H9 (cell line): ENCODE measurements around the gene EMX2. TPM values are rescaled to one million over a fixed set of nuclear protein-coding genes. Genes with fewer than 3 reads are reported as not detected.

Source experiments
- DNase-seq: peaks from one replicate; pipeline ENCODE4 v3.0.0-alpha.2; 2017
- H2AFZ ChIP-seq: one replicate; pipeline ENCODE4 v1.6.1; 2013; ENCODE audit warnings: mild to moderate bottlenecking, low read length, control low read depth, moderate library complexity
- H2AK5ac ChIP-seq: 2 replicates; pipeline ENCODE4 v1.6.1; 2013; ENCODE audit warnings: low read length, control low read depth, mixed read lengths; ENCODE audit not compliant: insufficient read length
- H2BK120ac ChIP-seq: one replicate; pipeline ENCODE4 v1.6.1; 2013; ENCODE audit warnings: low read depth, mild to moderate bottlenecking, low read length, control low read depth, inconsistent platforms; ENCODE audit not compliant: poor library complexity, severe bottlenecking
- H2BK12ac ChIP-seq: 2 replicates; pipeline ENCODE4 v1.6.1; 2013; ENCODE audit warnings: low read length, control low read depth, mixed read lengths, low read depth; ENCODE audit not compliant: insufficient read length
- H2BK15ac ChIP-seq: 2 replicates; pipeline ENCODE4 v1.6.1; 2013; ENCODE audit warnings: low read depth, low read length, control low read depth
- H2BK20ac ChIP-seq: one replicate; pipeline ENCODE4 v1.6.1; 2013; ENCODE audit warnings: low read depth, mild to moderate bottlenecking, low read length, control low read depth, inconsistent platforms; ENCODE audit not compliant: poor library complexity, severe bottlenecking
- H2BK5ac ChIP-seq: 2 replicates; pipeline ENCODE4 v1.6.1; 2013; ENCODE audit warnings: low read length, control low read depth, mixed read lengths; ENCODE audit not compliant: insufficient read length
- H3K14ac ChIP-seq: 2 replicates; pipeline ENCODE4 v1.6.1; 2013; ENCODE audit warnings: low read length, control low read depth; ENCODE audit not compliant: insufficient read depth
- H3K18ac ChIP-seq: 2 replicates; pipeline ENCODE4 v1.6.1; 2013; ENCODE audit warnings: low read depth, mild to moderate bottlenecking, mixed read lengths, low read length, control low read depth; ENCODE audit not compliant: insufficient read length
- H3K23ac ChIP-seq: 2 replicates; pipeline ENCODE4 v1.6.1; 2013; ENCODE audit warnings: low read length, control low read depth, mixed read lengths, low read depth; ENCODE audit not compliant: insufficient read length
- H3K23me2 ChIP-seq: 2 replicates; pipeline ENCODE4 v1.6.1; 2013; ENCODE audit warnings: low read depth, mild to moderate bottlenecking, mixed read lengths, low read length, control low read depth; ENCODE audit not compliant: insufficient read length, poor library complexity, severe bottlenecking
- H3K27ac ChIP-seq: 2 replicates; pipeline ENCODE4 v1.5.1; 2013; ENCODE audit warnings: low read length, control low read depth, mixed read lengths, low read depth; ENCODE audit not compliant: insufficient read length
- H3K27me3 ChIP-seq: 2 replicates; pipeline ENCODE4 v1.6.1; 2013; ENCODE audit warnings: low read length, control low read depth, inconsistent platforms; ENCODE audit not compliant: insufficient read depth
- H3K4ac ChIP-seq: 2 replicates; pipeline ENCODE4 v1.6.1; 2013; ENCODE audit warnings: low read depth, mild to moderate bottlenecking, control low read depth, inconsistent platforms, low read length, moderate library complexity
- H3K4me1 ChIP-seq: 2 replicates; pipeline ENCODE4 v1.6.1; 2013; ENCODE audit warnings: low read length, control low read depth, inconsistent platforms; ENCODE audit not compliant: insufficient read depth
- H3K4me2 ChIP-seq: 2 replicates; pipeline ENCODE4 v1.6.1; 2013; ENCODE audit warnings: low read length, control low read depth, mixed read lengths; ENCODE audit not compliant: insufficient read length, insufficient read depth
- H3K56ac ChIP-seq: 2 replicates; pipeline ENCODE4 v1.6.1; 2013; ENCODE audit warnings: low read depth, mild to moderate bottlenecking, mixed read lengths, low read length, control low read depth; ENCODE audit not compliant: insufficient read length
- H3K79me1 ChIP-seq: 2 replicates; pipeline ENCODE4 v1.6.1; 2013; ENCODE audit warnings: low read depth, mild to moderate bottlenecking, moderate library complexity, low read length, control low read depth, inconsistent platforms; ENCODE audit not compliant: insufficient read depth, poor library complexity, severe bottlenecking
- H3K79me2 ChIP-seq: 2 replicates; pipeline ENCODE4 v1.6.1; 2013; ENCODE audit warnings: low read length, control low read depth, inconsistent platforms; ENCODE audit not compliant: insufficient read depth
- H3K9ac ChIP-seq: 2 replicates; pipeline ENCODE4 v1.6.1; 2013; ENCODE audit warnings: low read length, control low read depth, mixed read lengths; ENCODE audit not compliant: insufficient read length; ENCODE audit errors: extremely low read depth
- H3K9me3 ChIP-seq: one replicate; pipeline ENCODE4 v1.6.1; 2013; ENCODE audit warnings: low read depth, low read length, inconsistent platforms; ENCODE audit not compliant: control insufficient read depth
- H3T11ph ChIP-seq: one replicate; pipeline ENCODE4 v1.6.1; 2013; ENCODE audit warnings: mild to moderate bottlenecking, low read length, control low read depth, inconsistent platforms
- H4K20me1 ChIP-seq: one replicate; pipeline ENCODE4 v1.6.1; 2013; ENCODE audit not compliant: control insufficient read depth, insufficient read length, insufficient read depth
- H4K5ac ChIP-seq: 2 replicates; pipeline ENCODE4 v1.6.1; 2013; ENCODE audit warnings: low read depth, mild to moderate bottlenecking, mixed read lengths, low read length, control low read depth; ENCODE audit not compliant: insufficient read length
- H4K8ac ChIP-seq: replicated peaks from 2 replicates; pipeline ENCODE4 v1.6.1; 2013; ENCODE audit warnings: low read length, control low read depth, mixed read lengths, low read depth; ENCODE audit not compliant: insufficient read length
- H4K91ac ChIP-seq: 2 replicates; pipeline ENCODE4 v1.6.1; 2013; ENCODE audit warnings: low read depth, mild to moderate bottlenecking, moderate library complexity, mixed read lengths, low read length, control low read depth; ENCODE audit not compliant: insufficient read length
- H3K27ac Mint-ChIP-seq, 3 experiments: 2 replicates in 2 of 3; 3 replicates in 1 of 3; pipeline ENCODE4 v1.8.0; 2020 to 2021; ENCODE audit warnings: mixed read lengths in 3 of 3, mild to moderate bottlenecking in 1 of 3, moderate library complexity in 1 of 3
- H3K27me3 Mint-ChIP-seq: 2 replicates; pipeline ENCODE4 v1.8.0; 2021; ENCODE audit warnings: low read depth, mild to moderate bottlenecking, moderate library complexity, mixed read lengths
- H3K36me3 Mint-ChIP-seq, 3 experiments: 2 replicates in 2 of 3; 3 replicates in 1 of 3; pipeline ENCODE4 v1.8.0; 2020 to 2021; ENCODE audit warnings: low read depth in 3 of 3, mixed read lengths in 3 of 3; ENCODE audit not compliant: insufficient read depth in 1 of 3
- H3K4me1 Mint-ChIP-seq, 2 experiments: 2 replicates each; pipeline ENCODE4 v1.8.0; 2020; ENCODE audit warnings: mixed read lengths in 2 of 2
- H3K4me3 Mint-ChIP-seq, 2 experiments: 2 replicates in 1 of 2; 3 replicates in 1 of 2; pipeline ENCODE4 v1.8.0; 2020 to 2021; ENCODE audit warnings: mild to moderate bottlenecking in 2 of 2, mixed read lengths in 2 of 2, moderate library complexity in 1 of 2
- H3K9me3 Mint-ChIP-seq, 2 experiments: 2 replicates in 1 of 2; 3 replicates in 1 of 2; pipeline ENCODE4 v1.8.0; 2020; ENCODE audit warnings: mild to moderate bottlenecking in 2 of 2, mixed read lengths in 2 of 2, moderate library complexity in 1 of 2
- CTCF ChIP-seq: fragments of 200-600 bp; sonication (generic); conservative IDR thresholded peaks from 3 replicates; pipeline ENCODE4 v1.8.0; 2021; ENCODE audit warnings: antibody characterized with exemption, mild to moderate bottlenecking
- WGBS: extraction: QIAGEN DNeasy Blood & Tissue Kit; methylation state at CpG from one replicate; pipeline ENCODE4 v1.1.7; 2013; ENCODE audit warnings: missing lambda C conversion rate, low lambda C conversion rate, mixed read lengths; ENCODE audit not compliant: insufficient read length; ENCODE audit errors: extremely low coverage; 5-methylcytosine and 5-hydroxymethylcytosine counted together
- total RNA-seq: library from RNA; stranded (reverse); gene quantifications from 2 replicates; pipeline ENCODE4 v1.2.1, GENCODE V29; 2021

Gene EMX2
- total RNA-seq, 1 experiment from 2014 or later: not detected

GRCh38 chr10:117496616-117497028, 45.9 kb upstream of the EMX2 start:
- no peak overlapping the region for H3K4me2 ChIP-seq
- no peak overlapping the region for H4K91ac ChIP-seq
- no peak overlapping the region for H2BK120ac ChIP-seq
- no peak overlapping the region for H2BK20ac ChIP-seq
- no peak overlapping the region for H3K9ac ChIP-seq
- H3K56ac ChIP-seq: no peak overlapping the region
- H2BK5ac ChIP-seq: no peak overlapping the region
- no peak overlapping the region for H3K27ac ChIP-seq
- no peaks in the 10 kb centered on the region for H3K79me1 ChIP-seq
- H2AFZ ChIP-seq: no peak overlapping the region
- no peak overlapping the region for H3K18ac ChIP-seq
- H3K27ac Mint-ChIP-seq: no peak overlapping the region; a peak in 1 of 7 replicates
- H3K23ac ChIP-seq: no peak overlapping the region
- H4K20me1 ChIP-seq: no peaks in the 10 kb centered on the region
- H4K5ac ChIP-seq: no peak overlapping the region
- no peaks in the 10 kb centered on the region for H3K36me3 Mint-ChIP-seq
- no peak overlapping the region for H2BK12ac ChIP-seq
- WGBS: no CpG with 5 or more reads among the region's 17 CpGs
- H3K4ac ChIP-seq: no peak overlapping the region
- H3K14ac ChIP-seq: no peak overlapping the region
- H3K27me3 Mint-ChIP-seq: peaks cover 68% of the 10 kb centered on the region
- no peaks in the 10 kb centered on the region for H3K79me2 ChIP-seq
- no peaks in the 10 kb centered on the region; a peak in 2 of 5 replicates for H3K9me3 Mint-ChIP-seq
- peaks cover 2 to 3% of the 10 kb centered on the region in 2 experiments for H3K4me1 Mint-ChIP-seq
- peak; percentile 96 for TF ChIP-seq CTCF
- no peaks in the 10 kb centered on the region for H3K23me2 ChIP-seq
- no peak overlapping the region for H3T11ph ChIP-seq
- H3K9me3 ChIP-seq: no peaks in the 10 kb centered on the region
- H3K27me3 ChIP-seq: no peaks in the 10 kb centered on the region
- no peak overlapping the region for H4K8ac ChIP-seq
- H3K4me3 Mint-ChIP-seq: no peak overlapping the region
- peak; percentile 83 for DNase-seq
- no peaks in the 10 kb centered on the region for H3K4me1 ChIP-seq
- H2AK5ac ChIP-seq: no peak overlapping the region
- H2BK15ac ChIP-seq: no peak overlapping the region
